Activated gamma-delta T cell (primary cell): ENCODE data around the gene ARID4B.
"Not testable (repeated sequence)": the region's sequence is repeated elsewhere in the genome, so short reads cannot be mapped to it uniquely, and the experiment has no call there.

Experiments
- DNase-seq: peaks from one replicate; lab custom pipeline; 2025; lab: John Stamatoyannopoulos, UW

The ARID4B gene

DNA sequence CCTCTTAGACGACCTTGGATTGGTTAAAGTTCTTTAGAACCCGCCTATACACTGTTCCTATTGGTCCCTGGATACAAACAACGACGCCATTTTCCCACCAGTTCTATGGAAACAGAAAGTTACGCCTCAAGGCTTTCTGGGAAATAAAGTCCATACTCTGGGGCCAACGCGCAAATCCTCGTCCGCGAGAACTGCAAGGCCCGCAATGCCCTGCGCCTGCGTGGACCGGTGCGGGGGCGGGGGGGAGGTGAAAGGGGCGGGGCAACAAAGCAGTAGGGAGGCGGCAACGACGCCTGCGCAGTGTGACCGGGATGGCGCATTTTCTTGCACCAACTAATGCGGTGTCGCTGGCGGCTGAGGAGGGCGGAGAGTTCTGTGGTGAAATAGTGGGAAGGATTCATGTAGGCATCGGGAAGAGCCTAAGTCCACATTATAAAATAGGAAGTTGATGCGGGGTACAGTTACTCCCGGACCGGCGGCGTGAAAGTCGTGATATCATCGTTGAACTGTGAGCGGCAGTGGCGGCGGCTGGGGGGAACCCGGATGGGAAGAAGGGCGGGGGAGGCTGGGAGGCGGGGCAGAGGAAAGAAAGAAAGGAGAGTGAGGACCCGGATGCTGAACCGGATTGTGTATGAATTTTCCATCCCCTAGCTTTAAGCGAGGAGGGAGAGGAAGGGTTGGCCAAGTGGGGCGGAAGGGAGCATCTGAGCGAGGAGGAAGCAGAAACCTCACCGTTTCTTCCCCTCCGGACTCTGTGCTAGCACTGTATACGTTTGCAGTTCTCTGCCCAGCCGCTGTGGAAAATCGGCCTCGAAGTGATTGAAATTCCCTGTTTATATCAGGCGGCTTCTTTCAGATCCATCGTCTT lies 526 bp upstream of the ARID4B start, which contains the start of gene GGPS1:
Gene GGPS1, plus strand, starts transcription at position 300 of the 868 bp plus-strand sequence. CDS start 6,695 bp downstream, outside the sequence.
- DNase-seq, result peak; percentile 100

DNA sequence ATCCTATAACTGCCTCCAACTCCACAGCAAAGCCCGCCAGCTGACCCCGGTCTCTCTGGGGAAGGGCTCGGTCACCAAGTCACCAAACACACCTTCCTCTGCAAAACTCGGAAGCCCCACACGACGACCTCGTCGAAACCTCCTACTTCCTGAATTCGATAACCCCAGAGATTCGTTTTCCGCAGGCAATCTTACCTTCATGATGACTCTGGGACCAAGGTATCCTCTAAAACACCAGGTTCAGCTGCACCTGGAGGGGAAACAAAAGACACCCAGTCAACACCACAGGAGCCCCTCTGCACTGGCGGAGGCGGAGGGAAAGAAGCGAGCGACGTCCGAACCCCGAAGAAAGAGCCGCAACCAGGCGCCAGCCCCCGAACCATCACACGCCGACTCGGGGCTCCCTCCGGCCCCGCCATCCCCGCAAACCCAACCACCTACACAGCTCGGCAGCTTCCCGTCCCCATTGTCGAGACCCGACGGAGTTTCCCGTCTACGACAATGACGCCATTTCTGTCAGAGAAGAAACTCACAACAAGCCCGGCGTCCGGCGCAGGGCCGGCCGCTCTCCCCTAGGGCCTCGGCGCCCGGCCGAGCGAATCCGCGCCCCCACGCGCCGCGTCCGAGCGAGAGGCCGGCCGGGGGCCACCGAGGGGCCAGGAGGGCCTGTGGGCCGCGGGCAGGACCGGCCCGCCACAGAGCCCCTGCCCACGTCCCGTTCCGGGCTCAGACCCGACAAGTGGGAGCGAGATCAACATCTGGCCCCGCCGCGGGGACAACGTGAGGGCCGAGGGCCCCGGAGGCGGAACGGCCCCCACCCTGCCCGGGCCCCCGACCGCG lies 1.0 kb downstream of the ARID4B start:
- peak; percentile 46 for DNase-seq

GRCh38 chr1:235325854-235326253 lies 2.1 kb downstream of the ARID4B start:
- DNase-seq, result no peak

DNA sequence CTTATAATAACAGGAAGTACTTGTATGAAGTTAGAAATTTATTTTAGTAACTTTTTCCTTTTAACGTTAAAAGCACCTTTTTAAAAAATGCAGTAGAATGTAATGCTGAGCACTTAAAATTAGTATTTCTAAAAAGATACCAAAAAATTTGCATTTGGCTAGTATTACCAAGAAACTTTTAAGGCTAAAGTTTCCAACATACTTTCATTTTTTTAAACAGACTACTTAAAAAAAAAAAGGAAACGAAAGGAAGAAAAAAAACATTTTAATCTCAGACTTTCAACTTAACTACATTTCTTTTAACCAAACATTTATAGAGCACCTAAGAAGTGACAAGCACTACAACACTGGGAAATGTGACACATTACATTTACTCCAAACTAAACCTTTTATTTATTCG lies 2.8 kb downstream of the ARID4B start:
- no peak for DNase-seq

GRCh38 chr1:235324296-235324695 lies 3.7 kb downstream of the ARID4B start:
- DNase-seq, result no peak

DNA sequence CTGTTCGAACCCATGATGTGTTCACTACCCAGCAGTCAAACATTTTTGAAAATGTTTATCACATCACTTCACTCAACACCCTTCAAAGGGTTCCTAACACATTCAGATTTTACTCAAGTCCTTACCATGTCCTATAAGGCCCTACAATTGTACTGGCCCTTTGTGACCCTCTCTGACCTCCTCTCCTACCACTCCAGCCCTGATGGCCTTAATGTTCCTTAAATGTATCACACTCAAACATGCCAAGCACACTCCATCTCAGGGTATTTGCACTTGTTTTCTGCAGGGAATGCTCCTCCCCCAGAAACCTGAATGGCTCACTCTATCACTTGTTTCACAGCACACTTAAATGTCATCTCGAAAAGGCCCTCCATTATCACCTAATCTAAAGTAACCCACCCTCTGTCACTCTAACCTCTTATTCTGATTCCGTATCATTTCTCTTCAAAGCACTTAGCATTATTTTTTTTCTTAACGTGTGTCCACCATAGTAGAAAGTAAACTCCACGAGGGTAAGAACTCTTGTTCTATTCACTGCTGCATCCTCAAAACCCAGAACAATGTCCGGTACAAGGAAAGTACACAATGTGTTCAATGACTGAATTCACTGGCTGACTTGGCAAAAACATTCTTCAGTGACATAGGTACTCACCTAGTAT lies 7.3 kb downstream of the ARID4B start:
- DNase-seq, result no peak

GRCh38 chr1:235319255-235319654 lies 8.7 kb downstream of the ARID4B start:
- DNase-seq, result no peak

- DNase-seq, result no peak
Measured at GRCh38 chr1:235317168-235317567, 10.8 kb downstream of the ARID4B start.

GRCh38 chr1:235315735-235316134 lies 12.2 kb downstream of the ARID4B start:
- DNase-seq, result no peak

- DNase-seq, result no peak
Measured at GRCh38 chr1:235315173-235315572, 12.8 kb downstream of the ARID4B start.

DNA sequence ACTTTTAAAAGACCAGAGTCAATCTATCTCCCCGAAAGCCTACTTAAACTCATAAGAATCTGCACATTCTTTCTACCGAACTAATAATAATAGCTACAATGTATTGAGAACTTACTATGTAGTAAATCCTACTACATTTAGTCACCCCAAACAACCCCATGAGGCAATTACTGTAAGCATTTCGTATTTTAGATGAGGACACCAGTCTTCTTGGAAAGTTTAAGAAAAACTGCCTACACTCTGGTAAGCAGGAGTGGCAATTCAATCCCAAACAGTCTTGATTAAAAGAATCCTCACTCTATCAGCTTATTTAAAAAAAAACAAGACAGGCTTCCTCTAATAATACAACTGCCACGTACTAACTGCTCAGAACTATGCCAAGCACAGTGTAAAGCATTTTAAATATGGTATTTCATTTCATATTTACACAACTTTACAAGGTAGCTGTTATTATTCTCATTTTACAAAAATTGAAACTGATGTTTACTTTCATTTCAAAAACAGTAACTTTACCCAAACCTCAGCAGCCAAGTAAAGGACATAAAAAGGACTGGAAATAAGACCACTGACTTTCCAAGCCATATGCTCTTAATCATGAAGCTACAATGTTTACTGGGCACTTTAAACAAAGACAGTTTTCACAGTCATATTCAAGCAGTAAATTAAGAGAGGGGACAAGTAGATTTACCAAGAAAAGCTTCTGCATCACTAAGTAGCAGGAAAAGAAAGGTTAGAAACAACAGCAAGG lies 13.9 kb downstream of the ARID4B start:
- no peak for DNase-seq

DNA sequence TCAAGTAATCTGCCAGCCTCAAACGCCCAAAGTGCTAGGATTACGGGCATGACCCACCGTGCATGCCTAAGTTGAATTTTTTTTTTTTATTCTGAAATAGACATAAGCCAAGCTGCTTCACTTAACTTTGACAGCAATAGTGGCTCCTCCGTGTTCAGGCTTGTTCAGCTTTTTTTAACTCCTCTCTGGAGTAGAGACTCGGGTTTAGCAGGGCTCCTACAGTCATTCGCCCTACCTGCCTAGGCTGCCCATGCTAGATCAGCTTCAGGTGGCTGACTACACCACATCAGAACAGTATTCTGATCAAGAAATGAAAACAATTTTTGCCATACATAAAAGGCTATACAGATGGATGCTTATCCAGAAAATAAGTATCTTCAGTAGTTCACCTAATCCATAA lies 14.7 kb downstream of the ARID4B start:
- DNase-seq, result no peak

DNA sequence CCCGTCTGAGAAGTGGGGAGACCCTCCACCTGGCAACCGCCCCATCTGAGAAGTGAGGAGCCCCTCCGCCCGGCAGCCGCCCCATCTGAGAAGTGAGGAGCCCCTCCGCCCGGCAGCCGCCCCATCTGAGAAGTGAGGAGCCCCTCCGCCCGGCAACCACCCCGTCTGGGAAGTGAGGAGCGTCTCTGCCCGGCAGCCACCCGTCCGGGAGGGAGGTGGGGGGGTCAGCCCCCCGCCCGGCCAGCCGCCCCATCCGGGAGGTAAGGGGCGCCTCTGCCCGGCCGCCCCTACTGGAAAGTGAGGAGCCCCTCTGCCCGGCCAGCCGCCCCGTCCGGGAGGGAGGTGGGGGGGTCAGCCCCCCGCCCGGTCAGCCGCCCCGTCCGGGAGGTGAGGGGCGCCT lies 18.8 kb downstream of the ARID4B start:
- DNase-seq, result not testable (repeated sequence)

DNA sequence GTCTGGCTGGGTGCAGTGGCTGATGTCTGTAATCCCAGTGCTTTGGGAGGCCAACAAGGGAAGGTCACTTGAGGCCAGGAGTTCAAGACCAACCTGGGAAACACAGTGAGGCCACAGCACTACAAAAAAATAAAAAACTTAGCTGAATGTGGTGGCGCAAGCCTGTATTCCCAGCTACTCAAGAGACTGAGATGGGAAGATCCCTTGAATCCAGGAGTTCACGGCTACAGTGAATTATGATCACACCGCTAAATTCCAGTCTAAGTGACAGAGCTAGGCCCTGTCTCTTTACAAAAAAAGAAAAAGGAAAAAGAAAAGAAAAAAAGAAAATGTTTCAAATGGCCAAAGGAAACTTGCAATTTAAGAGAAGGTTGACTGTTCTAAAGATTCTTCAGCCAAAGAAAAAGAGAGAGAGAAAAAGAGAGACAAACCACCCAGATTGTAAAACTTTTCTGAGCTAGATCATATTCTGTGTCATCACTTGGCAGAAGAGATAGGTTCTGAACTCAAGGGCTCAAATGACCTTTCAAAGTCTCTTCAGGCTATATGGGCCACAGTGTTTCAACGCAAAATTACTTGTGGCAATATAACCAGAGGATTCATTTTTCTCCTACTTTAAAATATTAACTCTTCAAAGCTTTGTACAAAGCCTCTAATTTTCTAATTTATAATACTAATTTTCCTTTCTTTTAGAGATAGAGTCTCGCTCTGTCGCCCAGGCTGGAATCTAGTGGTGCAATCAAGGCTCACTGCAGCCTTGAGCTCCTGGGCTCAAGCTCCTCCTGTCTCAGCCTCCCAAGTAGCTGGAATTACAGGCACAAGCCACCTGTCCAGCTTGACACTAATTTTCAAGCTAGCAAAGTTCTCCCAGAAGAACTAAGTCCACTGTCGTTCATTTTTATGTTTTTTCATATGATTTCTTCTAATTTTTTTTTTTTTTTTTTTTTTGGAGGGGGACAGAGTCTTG lies 20.5 kb downstream of the ARID4B start:
- no peak for DNase-seq

DNA sequence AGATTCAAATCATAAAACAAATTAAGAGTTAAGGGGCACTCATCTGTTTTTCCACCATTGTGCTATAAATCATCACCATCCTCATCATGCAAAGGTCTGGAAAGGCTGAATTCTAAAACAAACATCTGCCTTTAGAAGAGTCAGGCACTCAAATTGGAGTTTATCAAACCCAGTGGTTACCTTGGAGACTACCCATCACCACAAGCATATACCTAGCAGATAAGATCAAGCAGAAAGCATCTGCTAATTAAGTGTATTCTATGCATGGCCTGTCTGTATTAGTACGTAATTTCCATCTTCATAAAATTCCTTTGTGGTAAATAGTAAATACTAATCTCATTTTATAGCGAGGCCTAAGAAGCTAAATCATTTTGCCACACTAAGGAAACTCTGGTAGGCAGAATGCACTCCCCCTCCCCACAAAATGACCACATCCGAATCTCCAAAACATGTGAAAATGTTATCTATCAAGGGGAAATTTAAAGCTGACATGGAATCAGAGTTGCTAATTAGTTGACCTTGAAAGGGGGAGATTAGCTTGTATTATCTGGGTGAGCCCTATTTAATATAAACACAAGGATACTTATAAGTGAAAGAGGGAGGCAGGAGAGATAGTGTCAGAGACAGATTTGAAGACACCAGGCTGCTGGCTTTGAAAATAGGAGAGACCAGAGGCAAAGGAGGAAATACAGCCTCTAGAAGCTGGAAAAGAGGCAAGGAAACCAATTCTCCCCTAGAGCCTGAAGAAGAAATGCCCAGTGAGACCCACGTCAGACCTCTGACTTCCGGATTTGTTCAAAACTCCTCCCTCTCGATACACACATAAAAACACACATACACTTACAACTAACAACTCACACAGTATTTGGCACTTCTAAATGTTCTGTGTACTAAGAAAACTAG lies 23.2 kb downstream of the ARID4B start:
- DNase-seq, result no peak

DNA sequence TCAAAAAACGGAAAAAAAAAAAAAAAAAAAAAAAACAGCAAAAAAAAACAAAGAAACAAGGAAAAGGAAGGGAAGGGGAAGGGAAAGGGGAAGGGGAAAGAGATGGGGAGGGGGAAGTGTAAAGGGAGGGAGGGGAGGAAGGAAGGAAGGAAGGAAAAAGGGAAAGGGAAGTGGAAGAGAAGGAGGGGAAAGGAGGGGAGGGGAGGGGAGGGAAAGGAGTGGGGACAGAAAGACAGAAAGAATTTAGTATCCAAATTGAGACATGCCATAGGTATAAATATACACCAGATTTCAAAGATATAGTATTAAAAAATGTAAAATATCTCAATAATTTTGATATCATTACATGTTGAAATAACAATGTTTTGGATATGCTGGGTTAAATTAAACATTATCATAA lies 25.8 kb downstream of the ARID4B start:
- DNase-seq, result no peak

DNA sequence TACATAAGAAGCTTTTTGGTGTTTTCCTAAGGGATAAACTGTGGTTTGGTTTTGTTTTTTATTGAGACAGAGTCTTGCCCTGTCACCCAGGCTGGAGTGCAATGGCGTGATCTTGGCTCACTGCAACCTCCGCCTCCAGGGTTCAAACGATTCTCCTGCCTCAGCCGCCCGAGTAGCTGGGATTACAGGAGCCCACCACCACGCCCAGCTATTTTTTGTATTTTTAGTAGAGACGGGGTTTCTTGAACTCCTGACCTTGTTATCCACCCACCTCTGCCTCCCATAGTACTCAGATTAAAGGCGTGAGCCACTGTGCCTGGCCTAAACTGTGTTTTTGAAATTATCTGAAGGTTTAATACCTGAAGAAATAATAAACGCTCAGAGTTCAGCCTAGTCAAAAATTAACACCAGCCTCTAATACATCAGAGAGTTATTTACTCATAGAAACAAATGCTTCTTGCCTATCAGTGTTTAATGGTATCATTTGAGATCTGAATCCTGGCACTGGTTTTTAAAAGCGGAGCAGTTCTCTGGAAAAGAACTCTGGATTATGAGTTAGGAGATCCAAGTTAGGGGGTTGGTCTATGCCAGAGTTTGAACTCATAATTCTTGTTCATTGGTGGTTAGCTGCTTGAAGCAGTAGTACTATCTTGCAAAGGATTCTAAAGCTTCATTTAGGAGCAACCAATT lies 28.7 kb downstream of the ARID4B start:
- DNase-seq, result no peak

DNA sequence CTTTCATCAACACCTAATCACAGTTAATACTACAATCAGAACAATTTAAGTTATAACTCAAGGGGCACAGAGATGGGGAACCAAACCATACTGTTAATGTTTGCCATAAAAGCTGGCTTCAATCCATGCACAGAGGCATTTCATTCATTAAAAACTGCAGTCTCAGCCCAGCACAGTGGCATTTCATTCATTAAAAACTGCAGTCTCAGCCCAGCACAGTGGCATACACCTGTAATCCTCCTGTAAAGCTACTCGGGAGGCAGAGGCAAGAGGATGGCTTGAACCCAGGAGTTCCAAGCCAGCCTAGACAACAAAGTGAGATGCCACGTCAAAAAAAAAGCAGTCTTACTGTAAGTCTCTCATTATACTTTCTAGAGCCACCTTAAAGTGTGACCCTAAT lies 29.2 kb downstream of the ARID4B start:
- DNase-seq, result no peak

DNA sequence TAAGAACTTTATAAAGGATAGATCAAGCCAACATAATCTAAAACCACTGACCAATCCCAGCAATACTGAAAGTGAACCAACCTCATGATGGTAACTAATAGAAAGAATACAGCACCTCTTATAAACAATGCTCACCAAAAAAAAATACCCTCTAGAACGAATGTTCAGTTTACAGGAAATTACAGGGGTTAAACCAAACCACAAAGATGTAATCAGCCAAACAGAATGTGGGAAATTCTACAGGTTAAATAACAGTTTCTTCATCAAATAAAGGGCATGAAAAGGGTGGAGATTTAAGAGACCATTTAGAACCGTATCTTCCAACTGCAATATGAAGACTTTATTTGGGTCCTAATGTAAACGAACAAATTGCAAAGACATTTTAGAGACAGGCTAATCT lies 30.4 kb downstream of the ARID4B start:
- no peak for DNase-seq
